Measurements from ENCODE around the gene SAYSD1. TPM values are rescaled to one million over a fixed set of nuclear protein-coding genes. Genes with fewer than 3 reads are reported as not detected.
A peak's percentile ranks its signal among the peaks of the same experiment; 100 is the strongest.

Gene SAYSD1
- total and polyA plus RNA-seq, 2 of the 8 experiments (the other 6 are each of a cell fraction or from before 2014, with no cell fraction given) = 6.7 to 7.9 TPM

DNA sequence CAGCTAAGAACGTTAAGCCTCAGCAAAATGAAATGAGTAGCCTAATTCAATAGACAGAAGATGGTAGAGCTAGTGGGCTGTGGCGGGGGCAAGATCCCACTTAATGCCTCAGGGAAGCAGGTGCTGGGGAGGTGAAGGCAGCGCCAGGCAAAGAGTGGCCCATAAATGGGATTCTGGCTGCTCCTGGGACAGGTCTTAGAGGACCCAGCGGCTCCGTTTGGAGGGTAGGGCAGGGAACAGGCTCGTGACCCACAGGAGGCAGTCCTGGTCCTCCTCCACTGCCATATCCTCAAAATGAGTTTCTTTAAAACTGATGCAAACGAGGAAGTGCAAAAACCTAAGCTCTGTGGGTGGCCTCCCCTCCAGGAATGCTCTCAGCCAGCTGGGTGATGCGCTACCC, 32.7 kb downstream of the SAYSD1 start:
- no peaks in the 10 kb centered on the region for H3K79me1 ChIP-seq (ENCODE audit: low read depth, low read length)
- FAIRE-seq (no peak), DNase-seq (ENCODE audit: low read depth in 1 of 2, low spot score in 2 of 2) (peak in 1 of 2 experiments; percentile 41)
- peaks cover 0 to 14% (median 6%) of the 10 kb centered on the region in 4 experiments; a peak in 4 of 7 replicates for H3K4me1 ChIP-seq (replicated peaks in 1 of 4; ENCODE audit: control insufficient read depth in 3 of 4, insufficient read depth in 4 of 4, low read length in 3 of 4)
- 74% methylated on average over 5 of the region's 8 CpGs; no CpG with 5 or more reads in 1 of the 2 experiments for WGBS, 2 experiments (ENCODE audit: extremely low coverage in 1 of 2, insufficient coverage in 1 of 2, insufficient read length in 1 of 2, insufficient replicate concordance in 2 of 2, low coverage in 1 of 2, low lambda C conversion rate in 2 of 2, missing lambda C conversion rate in 1 of 2)
- H2AFZ ChIP-seq (ENCODE audit: low read length) = no peak overlapping the region
- H3K4me2 ChIP-seq (ENCODE audit: insufficient read depth in 1 of 2, low read depth in 2 of 2, low read length in 2 of 2) = no peak overlapping the region
- no peak overlapping the region for H4K5ac ChIP-seq (ENCODE audit: insufficient read length, low read depth, low read length)
- H3K14ac ChIP-seq (ENCODE audit: insufficient read length) = no peak overlapping the region
- no peak overlapping the region for H2BK12ac ChIP-seq (ENCODE audit: low read depth, low read length)
- no peak overlapping the region for H2BK120ac ChIP-seq (replicated peaks; ENCODE audit: low read depth, low read length)
- no peaks in the 10 kb centered on the region for H3K9me3 ChIP-seq (ENCODE audit: insufficient read depth in 2 of 2, low read depth in 1 of 2, low read length in 1 of 2)
- POLR2A ChIA-PET (ENCODE audit: partially characterized antibody) = no interaction called here
- H3K23ac ChIP-seq (ENCODE audit: insufficient read length) = no peak overlapping the region
- H3K18ac ChIP-seq (ENCODE audit: extremely low read depth, low read length) = no peak overlapping the region
- no peaks in the 10 kb centered on the region for H3K36me3 ChIP-seq (ENCODE audit: control insufficient read depth in 2 of 4, insufficient read depth in 4 of 4, low read length in 3 of 4)
- no peak overlapping the region for H3K4ac ChIP-seq (replicated peaks; ENCODE audit: insufficient read length, low read depth, low read length)
- H2AK5ac ChIP-seq (ENCODE audit: low read depth, low read length) = no peak overlapping the region
- H3K9ac ChIP-seq (replicated peaks in 1 of 4; ENCODE audit: extremely low read depth in 1 of 4, low read depth in 3 of 4, low read length in 3 of 4) = no peak overlapping the region
- H3K56ac ChIP-seq (replicated peaks; ENCODE audit: insufficient read length, low read depth, low read length) = no peak overlapping the region
- no peaks in the 10 kb centered on the region for H4K20me1 ChIP-seq (replicated peaks in 1 of 2; ENCODE audit: control insufficient read depth in 1 of 2, insufficient read depth in 2 of 2, low read length in 2 of 2)
- no peaks in the 10 kb centered on the region; the same call in 1 of the 2 replicates for H3K23me2 ChIP-seq (ENCODE audit: low read depth, low read length)
- H3K79me2 ChIP-seq (ENCODE audit: control insufficient read depth in 1 of 2, insufficient read depth in 2 of 2, low read length in 2 of 2) = no peaks in the 10 kb centered on the region
- no peak overlapping the region for H2BK20ac ChIP-seq (ENCODE audit: low read length)
- H2BK15ac ChIP-seq (ENCODE audit: low read length) = no peak overlapping the region
- no peak overlapping the region for H3K4me3 ChIP-seq (ENCODE audit: extremely low read depth in 1 of 4, insufficient read depth in 2 of 4, low read depth in 3 of 4, low read length in 4 of 4)
- H4K91ac ChIP-seq (replicated peaks; ENCODE audit: insufficient read length, low read length) = no peak overlapping the region
- no peak overlapping the region for H3K27ac ChIP-seq (ENCODE audit: low read depth, low read length)
- peak overlapping the region; percentile 20; the same call in 1 of the 2 replicates for H4K8ac ChIP-seq (ENCODE audit: extremely low read depth, insufficient read depth, low read length)
- CTCF ChIA-PET (ENCODE audit: partially characterized antibody) = interaction anchor here (1.3 to 12.5 kb wide), 7 partner anchors 10 to 209 kb away, joined by 4 to 150 read pairs (median 8); no protein-coding TSS in a partner anchor
- no peak overlapping the region for H2BK5ac ChIP-seq (ENCODE audit: low read depth, low read length)
- H3K27me3 ChIP-seq (replicated peaks in 1 of 4; ENCODE audit: control insufficient read depth in 3 of 4, extremely low read depth in 1 of 4, insufficient read depth in 3 of 4, low read length in 3 of 4) = no peaks in the 10 kb centered on the region
- TF ChIP-seq, protein P1, sequence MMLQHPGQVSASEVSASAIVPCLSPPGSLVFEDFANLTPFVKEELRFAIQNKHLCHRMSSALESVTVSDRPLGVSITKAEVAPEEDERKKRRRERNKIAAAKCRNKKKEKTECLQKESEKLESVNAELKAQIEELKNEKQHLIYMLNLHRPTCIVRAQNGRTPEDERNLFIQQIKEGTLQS (IDR thresholded peaks at IDR 0.05; ENCODE audit: insufficient read depth, low read depth, low read length) = no peak
- no peak for TF ChIP-seq ASH2L (IDR thresholded peaks at IDR 0.05; ENCODE audit: low read length)
- no peak for TF ChIP-seq RXRA (IDR thresholded peaks at IDR 0.05; ENCODE audit: insufficient read depth, low read depth, low read length)
- no peak for TF ChIP-seq CHD1 (IDR thresholded peaks at IDR 0.05; ENCODE audit: low read depth, low read length)
- TF ChIP-seq JUND (IDR thresholded peaks at IDR 0.05; ENCODE audit: low read length) = no peak
- TF ChIP-seq, protein P2, sequence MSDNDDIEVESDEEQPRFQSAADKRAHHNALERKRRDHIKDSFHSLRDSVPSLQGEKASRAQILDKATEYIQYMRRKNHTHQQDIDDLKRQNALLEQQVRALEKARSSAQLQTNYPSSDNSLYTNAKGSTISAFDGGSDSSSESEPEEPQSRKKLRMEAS (IDR thresholded peaks at IDR 0.05) = no peak
- no peak for TF ChIP-seq PHF8 (conservative IDR thresholded peaks at IDR 0.05; ENCODE audit: low read depth, low read length)
- TF ChIP-seq, protein P3, sequence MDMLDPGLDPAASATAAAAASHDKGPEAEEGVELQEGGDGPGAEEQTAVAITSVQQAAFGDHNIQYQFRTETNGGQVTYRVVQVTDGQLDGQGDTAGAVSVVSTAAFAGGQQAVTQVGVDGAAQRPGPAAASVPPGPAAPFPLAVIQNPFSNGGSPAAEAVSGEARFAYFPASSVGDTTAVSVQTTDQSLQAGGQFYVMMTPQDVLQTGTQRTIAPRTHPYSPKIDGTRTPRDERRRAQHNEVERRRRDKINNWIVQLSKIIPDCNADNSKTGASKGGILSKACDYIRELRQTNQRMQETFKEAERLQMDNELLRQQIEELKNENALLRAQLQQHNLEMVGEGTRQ (IDR thresholded peaks at IDR 0.05; ENCODE audit: low read length) = no peak
- no peak for TF ChIP-seq POLR2A (IDR thresholded peaks at IDR 0.05; ENCODE audit: control extremely low read depth in 1 of 2, low read depth in 2 of 2, low read length in 2 of 2)
- TF ChIP-seq TBP (IDR thresholded peaks at IDR 0.05; ENCODE audit: low read depth, low read length) = no peak
- no peak for TF ChIP-seq SIX5 (IDR thresholded peaks at IDR 0.05; ENCODE audit: low read depth, low read length)
- TF ChIP-seq NANOG (IDR thresholded peaks at IDR 0.05; ENCODE audit: insufficient read depth, low read depth, low read length, poor library complexity, severe bottlenecking) = no peak
- no peak for TF ChIP-seq TEAD4 (IDR thresholded peaks at IDR 0.05; ENCODE audit: low read depth, low read length)
- TF ChIP-seq SP1 (IDR thresholded peaks at IDR 0.05; ENCODE audit: low read depth, low read length) = no peak

All from H1 (cell line).